Measurements from ENCODE around the gene COQ5.
"Not testable (repeated sequence)": the region's sequence is repeated elsewhere in the genome, so short reads cannot be mapped to it uniquely, and the experiment has no call there.

COQ5 gene

GRCh38 chr12:120528861-120529525 is at the start of gene COQ5:
Gene COQ5, minus strand, starts transcription at chr12:120529158. Its CDS starts 17 bp downstream, at chr12:120529141.
- peak; percentile 88 for DNase-seq

DNA sequence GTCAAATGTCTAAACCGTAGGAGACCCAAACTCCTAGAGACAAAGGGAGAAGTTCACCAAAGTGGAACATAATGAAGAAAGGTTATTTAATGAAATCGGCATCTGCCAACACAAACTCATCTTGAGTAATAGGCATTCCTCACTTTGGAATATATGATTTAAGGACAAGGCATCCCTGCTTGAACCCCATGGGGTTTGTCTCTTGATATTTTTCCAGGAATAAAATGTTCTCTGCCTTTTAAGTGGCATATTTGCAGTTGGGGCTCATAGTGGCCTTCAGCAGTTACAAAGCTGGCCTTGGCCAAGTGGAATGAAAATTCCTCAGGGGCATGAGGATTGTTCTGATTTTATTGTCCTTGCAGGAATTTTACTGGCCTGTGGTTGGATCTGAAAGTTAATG is 45.1 kb upstream of the COQ5 start:
- DNase-seq, result peak; percentile 8

DNA sequence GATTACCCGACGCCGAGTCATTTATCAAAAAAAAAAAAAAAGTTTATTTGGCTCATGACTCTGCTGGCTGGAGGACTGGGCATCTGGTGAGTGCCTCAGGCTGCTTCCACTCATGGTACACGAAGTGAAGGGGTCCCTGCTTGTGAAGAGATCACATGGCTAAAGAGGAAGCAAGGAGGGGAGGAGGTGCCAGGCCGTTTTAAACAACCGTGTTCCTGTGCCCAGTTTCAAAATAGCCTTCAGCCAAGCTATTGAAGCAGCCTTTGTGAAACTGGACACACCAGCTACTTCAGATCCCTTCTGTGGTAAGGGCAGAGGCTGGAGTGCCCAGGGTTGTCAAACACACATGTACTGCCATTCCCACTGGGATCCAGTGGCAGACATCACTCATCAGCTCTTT is 44.6 kb upstream of the COQ5 start:
- no peak for DNase-seq

DNA sequence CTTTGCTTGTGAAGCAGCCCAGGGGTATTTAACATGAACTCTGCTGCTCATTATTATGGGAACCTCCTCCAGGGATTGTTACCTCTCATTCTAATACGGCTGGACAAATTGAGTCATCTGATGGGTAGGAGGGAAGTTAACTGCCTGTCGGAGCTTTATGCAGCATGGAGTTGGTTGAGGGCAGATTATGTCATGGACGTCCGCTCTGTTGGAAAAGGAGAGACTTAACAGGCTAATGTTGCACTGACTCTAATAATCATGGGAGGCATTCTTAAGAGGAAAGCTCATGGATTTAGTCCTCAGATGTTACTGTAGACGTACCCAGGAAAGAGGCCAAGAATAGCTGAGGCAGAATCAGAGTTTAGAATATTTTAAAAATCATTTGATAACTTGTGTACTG is 42.3 kb upstream of the COQ5 start:
- DNase-seq, result no peak

- DNase-seq, result no peak
These were observed 34.5 kb upstream of the COQ5 start for GRCh38 chr12:120563495-120563894.

DNA sequence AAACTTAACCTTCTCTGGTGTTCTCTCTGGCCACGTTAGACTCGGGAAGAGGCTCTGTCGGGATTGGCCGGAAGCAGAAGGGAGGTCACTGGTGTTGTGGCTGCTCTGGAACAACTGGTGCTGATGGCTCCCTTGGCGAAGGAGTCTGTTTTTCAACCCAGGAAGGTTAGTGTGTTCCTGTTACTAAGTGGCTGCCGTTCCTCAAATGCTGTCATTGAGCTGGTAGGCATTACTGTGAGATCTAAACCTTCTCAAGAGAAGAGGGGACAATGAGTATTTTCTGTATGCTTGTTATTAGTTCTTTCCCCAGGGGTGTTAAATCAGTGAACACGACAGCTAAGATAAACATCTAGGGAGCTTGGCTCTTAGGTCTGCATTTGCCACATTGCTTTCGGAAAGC is 33.9 kb upstream of the COQ5 start:
- DNase-seq, result no peak

DNA sequence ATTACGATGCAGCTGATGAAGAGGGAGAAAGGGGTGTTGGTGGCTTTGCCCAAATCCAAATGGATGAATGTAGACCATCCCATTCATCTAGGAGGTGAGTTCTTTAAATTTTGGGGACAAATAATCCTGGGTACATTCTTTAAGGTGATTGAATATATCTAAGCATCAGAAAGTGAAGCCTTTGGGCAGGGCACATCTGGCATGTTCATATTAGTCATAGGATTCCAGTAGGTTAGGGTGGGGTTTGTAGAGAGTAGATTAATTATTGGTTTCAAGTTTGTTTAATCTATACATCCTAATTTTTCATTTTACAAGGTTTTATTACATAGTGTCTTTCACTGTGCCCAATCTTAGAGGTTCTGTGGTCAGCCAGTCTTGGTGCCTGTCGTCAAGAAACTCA is 28.6 kb upstream of the COQ5 start:
- DNase-seq, result no peak

DNA sequence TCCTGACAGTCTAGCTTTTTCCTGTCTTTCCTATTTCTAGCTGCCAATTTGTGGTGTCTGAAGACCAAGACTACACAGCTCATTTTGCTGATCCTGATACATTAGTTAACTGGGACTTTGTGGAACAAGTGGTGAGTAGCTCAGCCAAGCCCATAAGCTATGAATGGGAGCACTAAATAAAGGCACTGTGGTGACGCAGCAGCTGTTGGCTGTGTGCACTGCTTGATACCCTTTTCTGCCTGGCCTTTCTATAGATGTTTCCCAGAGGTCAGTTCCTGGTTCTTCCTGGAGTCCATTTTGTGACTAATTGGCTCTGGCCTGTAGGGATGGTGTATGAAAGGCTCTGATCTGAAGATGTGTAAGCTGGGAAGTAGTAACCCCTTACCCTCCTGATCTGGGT is 25.7 kb upstream of the COQ5 start:
- no peak for DNase-seq

- DNase-seq, result no peak
These were observed 17.1 kb upstream of the COQ5 start for GRCh38 chr12:120546050-120546386.

- DNase-seq, result no peak
These were observed 15.7 kb upstream of the COQ5 start for GRCh38 chr12:120544691-120545090.

DNA sequence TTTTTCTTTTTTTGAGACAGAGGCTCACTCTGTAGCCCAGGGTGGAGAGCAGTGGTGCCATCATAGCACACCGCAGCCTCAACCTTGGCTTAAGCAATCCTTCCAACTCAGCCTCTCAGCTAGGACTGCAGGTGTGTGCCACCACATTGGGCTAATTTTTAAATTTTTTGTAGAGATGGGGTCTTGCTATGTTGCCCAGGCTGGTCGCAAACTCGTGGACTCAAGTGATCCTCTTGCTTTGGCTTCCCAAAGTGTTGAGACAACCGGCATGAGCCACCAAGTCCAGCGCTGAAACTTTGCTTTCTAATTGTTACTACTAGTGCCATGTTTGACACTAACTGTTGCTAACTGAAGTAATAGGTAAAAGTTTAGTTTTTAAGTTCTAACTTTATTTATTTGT is 13.2 kb upstream of the COQ5 start:
- DNase-seq, result no peak

DNA sequence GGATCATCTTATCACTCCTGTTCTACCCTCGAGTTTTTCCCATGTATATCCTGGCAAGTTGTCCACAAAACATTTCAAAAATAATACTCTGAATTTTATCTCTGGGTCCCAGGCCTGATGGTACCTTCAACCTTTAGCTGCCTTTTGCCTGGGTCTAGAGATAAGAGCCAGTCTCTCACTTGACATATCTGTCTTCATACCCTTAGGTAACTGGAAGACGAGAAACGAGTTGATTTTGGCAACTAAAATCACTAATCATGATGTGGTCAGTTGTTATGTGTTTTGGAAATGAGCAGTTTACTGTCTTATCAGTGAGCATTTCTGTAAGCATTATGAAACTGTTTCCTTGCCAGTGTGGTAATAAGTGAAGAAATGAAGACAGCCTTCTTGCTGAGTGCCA is 11.5 kb upstream of the COQ5 start:
- no peak for DNase-seq

DNA sequence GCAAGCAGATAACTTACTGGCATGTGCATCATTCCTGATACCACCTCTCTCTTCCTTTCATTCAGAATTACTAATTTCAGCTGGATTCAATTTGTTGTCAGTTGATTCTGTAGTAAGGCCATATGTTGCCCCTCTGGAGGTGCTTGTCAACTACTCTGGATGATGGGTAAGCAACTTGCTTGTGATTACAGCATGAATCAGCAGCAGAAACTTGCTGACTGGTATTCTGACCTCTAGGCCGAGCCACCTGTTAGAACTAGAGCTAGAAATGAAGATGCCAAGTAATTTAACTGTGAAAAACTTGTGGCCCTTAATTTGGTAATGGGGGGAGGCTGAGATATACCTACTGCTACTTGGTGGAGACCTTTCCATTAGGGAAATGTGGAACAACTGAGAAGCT is 10.3 kb upstream of the COQ5 start:
- peak; percentile 34 for DNase-seq

DNA sequence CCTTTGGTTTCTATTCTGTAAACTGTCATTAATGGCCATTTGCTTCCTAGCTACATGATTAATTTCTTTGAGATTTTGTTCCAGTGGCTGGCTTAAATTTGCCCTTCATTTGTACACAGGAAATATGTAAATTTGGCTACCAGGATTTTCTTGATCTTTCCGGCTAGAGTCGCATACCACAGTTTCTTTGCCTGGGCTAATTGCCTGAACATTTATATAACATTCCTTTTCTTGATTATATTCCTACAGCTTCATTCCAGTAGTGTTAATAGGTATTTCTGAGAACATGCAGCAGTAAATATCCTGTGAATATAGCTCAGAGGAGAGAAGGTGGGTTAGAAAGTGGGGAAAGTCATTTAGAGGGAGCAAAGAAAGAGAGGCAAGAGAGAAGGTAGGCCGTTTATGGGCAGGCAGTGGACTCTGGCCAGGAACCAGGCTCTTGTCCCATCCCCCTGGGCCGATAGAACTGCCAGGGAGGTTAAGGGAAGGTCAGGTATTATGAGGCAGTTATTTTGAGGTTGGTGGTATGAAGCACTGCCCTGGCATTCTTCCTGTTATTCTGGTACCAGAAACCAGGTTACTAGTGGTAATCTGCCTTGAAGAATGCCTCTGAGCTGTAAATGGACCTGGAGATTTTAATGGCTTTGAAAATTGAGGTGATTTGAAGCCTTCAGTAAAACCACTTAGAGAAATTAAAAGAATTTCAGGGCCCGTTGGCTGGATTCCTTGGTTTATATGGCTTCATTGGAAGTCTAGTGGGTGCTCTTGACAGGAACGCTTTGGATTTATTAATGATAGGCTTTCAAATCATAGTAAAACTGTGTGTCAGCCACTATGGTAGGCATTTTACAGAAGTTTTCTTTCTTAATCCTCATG is 9.6 kb upstream of the COQ5 start:
- peak; percentile 50 for DNase-seq

- no peak for DNase-seq
These were observed 8.9 kb upstream of the COQ5 start for GRCh38 chr12:120537856-120538220.

DNA sequence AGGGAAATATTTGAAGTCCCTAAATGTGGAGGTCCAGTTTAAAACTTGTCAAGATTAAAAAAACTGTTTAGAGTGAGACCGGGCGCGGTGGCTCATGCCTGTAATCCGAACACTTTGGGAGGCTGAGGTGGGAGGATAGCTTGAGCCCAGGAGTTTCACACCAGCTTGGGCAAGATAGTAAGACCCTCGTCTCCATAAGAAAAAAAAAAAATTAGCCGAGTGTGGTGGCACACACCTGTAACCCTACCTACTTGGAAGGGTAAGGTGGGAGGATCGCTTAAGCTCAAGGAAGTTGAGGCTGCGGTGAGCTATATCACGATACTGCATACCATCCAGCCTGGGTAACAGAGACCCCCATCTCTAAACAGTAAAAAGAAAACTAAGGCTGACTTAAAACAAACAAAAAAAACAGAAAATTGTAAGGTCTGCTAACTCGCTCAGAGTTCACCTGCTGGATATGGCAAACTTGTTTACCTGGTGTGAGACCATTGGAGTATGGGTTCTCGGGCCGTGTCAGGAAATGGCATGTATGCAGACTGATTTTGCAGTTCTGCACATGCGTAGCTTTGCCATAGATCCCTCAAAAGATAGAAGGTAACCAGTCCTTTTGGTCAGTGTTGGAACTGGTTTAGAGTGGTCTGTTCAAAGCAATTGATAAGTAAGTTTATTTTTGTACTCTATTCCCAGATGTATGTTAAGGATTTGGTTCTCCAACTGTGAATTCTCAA is 7.3 kb upstream of the COQ5 start:
- DNase-seq, result no peak

DNA sequence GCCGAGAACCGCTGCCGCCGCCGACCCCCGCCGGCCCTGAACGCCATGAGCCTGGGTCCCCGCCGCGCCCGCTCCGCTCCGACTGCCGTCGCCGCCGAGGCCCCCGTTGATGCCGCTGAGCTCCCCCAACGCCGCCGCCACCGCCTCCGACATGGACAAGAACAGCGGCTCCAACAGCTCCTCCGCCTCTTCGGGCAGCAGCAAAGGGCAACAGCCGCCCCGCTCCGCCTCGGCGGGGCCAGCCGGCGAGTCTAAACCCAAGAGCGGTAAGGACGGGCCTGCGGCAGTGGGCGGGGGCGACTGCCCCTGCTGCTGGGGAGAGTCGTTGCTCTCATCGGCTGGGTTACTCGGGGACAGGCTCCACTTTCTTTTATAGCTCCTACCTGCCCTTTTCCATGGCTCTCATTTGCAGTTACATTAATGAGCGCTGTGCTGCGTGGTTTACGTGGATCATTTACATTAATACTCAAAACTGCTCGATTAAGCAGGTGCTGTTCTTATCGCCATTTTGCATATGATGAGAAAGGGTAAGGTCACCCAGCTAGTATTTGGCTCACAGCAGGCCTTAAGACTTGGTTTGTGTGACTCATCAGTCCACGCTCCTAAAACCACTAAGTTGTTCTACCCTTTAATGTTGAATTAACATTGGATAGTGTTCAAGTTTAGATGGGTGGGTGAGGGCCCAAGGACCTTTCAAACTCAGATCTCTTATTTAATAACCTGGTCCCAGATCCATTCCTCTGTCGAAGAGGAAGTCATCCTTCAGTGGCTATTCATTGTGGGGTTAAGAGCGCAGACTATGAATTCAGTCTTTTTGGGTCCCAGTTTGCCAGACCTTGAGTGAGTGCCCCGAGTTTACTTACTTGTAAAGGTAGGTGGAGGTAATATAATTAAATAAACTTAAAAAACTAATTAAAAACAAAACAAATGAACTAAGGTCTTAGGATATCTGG is 6.0 kb upstream of the COQ5 start:
- DNase-seq, result peak; percentile 67

DNA sequence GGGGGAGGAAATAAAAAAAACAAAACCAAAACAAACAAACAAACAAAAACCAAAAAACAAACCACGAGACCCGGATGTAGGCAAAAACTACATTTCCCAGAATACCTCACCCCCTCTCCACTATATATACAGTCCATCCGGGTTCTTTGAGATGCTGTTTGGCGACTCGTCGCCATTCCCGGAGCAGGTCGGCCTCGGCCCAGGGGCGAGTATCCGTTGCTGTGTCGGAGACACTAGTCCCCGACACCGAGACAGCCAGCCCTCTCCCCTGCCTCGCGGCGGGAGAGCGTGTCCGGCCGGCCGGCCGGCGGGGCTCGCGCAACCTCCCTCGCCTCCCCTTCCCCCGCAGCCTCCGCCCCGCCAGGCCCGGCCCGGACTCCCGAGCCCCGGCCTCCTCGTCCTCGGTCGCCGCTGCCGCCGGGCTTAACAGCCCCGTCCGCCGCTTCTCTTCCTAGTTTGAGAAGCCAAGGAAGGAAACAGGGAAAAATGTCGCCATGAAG is 5.3 kb upstream of the COQ5 start, which contains the start of gene RNF10:
Gene RNF10, plus strand, starts transcription at position 154 of the 500 bp plus-strand sequence. CDS start 456 bp downstream, outside the sequence.
- peak; percentile 90 for DNase-seq

GRCh38 chr12:120532701-120533238 is 3.8 kb upstream of the COQ5 start:
- DNase-seq, result no peak

DNA sequence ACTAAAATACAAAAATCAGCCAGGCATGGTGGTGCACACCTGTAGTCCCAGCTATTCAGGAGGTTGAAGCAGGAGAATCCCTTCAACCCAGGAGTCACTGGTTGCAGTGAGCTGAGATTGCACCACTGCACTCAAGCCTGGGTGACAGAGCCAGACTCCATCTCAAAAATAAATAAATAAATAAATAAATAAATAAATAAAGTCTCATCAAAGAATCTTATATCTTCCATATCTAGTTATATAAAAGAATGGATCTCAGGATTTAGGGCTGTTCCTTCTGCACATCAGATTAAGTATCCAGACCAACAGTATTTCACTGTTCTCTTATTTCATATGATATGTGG is 1.4 kb upstream of the COQ5 start:
- not testable (repeated sequence) for DNase-seq

DNA sequence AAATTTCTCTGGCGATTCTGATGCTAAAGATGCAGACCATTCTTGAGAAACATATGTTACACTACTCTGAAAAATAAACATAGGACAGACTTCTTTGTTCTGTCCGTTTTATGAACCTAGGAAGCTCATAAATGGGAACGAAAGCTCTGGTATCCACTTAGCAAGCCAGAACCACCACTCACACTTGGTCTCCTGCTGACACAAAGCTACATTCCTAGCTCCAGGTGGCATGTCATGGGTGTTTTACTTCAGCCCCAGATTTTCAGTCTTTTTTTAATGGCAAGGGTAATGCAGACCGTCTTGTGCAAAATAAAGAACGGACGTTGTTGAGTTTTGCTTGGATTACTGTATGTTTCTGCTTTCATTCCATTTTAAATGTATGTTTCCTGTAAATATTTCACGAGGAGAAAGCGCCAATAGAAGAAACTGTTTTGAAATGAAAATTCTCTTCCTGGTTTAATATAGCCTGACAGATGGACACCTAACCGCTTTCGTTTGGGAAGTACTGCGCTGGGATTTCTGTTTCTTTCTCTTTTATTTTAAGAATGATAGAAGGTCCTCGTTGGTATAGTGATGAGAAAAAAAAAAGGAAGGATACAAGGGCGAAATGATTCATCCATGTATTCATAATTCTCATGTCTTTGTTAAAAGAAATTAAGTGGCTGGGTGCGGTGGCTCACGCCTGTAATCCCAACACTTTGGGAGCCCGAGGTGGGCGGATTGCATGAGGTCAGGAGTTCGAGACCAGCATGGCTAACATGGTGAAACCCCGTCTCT is 871 bp upstream of the COQ5 start:
- DNase-seq, result peak; percentile 53

Data from fibroblast of skin of right quadriceps (primary cell).